HG02943 (cell line): ENCODE measurements around the gene WNT3A.
"Not testable (repeated sequence)": the region's sequence is repeated elsewhere in the genome, so short reads cannot be mapped to it uniquely, and the experiment has no call there.

Experiments
- ATAC-seq: cut with Tn5 transposase; IDR thresholded peaks from one replicate; pipeline ENCODE4 v1.9.1; 2021; ENCODE audit warnings: mild to moderate bottlenecking, low read depth, moderate library complexity; ENCODE audit not compliant: unreplicated experiment

WNT3A gene

GRCh38 chr1:228010921-228011320 is 4.1 kb downstream of the WNT3A start:
- no peak for ATAC-seq

- no peak for ATAC-seq
These were observed 5.0 kb downstream of the WNT3A start for GRCh38 chr1:228011721-228012311.

- ATAC-seq = no peak
These were observed 5.8 kb downstream of the WNT3A start for GRCh38 chr1:228012555-228012954.

GRCh38 chr1:228013131-228013934 is 6.5 kb downstream of the WNT3A start:
- ATAC-seq = no peak

- no peak for ATAC-seq
These were observed 7.4 kb downstream of the WNT3A start for GRCh38 chr1:228013935-228014930.

- no peak for ATAC-seq
These were observed 8.7 kb downstream of the WNT3A start for GRCh38 chr1:228015276-228016180.

- no peak for ATAC-seq
These were observed 9.3 kb downstream of the WNT3A start for GRCh38 chr1:228016181-228016510.

GRCh38 chr1:228016653-228017355 is 10.0 kb downstream of the WNT3A start:
- ATAC-seq = no peak

GRCh38 chr1:228017356-228018124 is 10.7 kb downstream of the WNT3A start:
- no peak for ATAC-seq

- no peak for ATAC-seq
These were observed 11.3 kb downstream of the WNT3A start for GRCh38 chr1:228018125-228018398.

- ATAC-seq = no peak
These were observed 12.3 kb downstream of the WNT3A start for GRCh38 chr1:228018961-228019721.

- not testable (repeated sequence) for ATAC-seq
These were observed 12.9 kb downstream of the WNT3A start for GRCh38 chr1:228019722-228020083.

- no peak for ATAC-seq
These were observed 14.0 kb downstream of the WNT3A start for GRCh38 chr1:228020686-228021354.

GRCh38 chr1:228021355-228022030 is 14.7 kb downstream of the WNT3A start:
- ATAC-seq = no peak

- ATAC-seq = no peak
These were observed 15.9 kb downstream of the WNT3A start for GRCh38 chr1:228022571-228023293.

- ATAC-seq = no peak
These were observed 16.5 kb downstream of the WNT3A start for GRCh38 chr1:228023294-228023639.

- ATAC-seq = no peak
These were observed 22.5 kb downstream of the WNT3A start for GRCh38 chr1:228029281-228029680.
